Stimulated activated CD4-positive, alpha-beta T cell treated with anti-CD3 and anti-CD28 coated beads, TNF-alpha, amount 100 ng/mL, for 48 hours (primary cell): ENCODE data around the gene TSNAX.
"Not testable (repeated sequence)": the region's sequence is repeated elsewhere in the genome, so short reads cannot be mapped to it uniquely, and the experiment has no call there.

Experiments
- DNase-seq, 3 donors: peaks; one replicate each; pipeline ENCODE4 v3.0.0-alpha.2; 2020; ENCODE audit warnings: low read depth in 3 of 3

The TSNAX gene

GRCh38 chr1:231528172-231529029 lies at the start of gene TSNAX:
TSNAX (plus strand) TSS chr1:231528669; CDS start chr1:231528811, 142 bp downstream.
- peak; percentile 72 to 85 (median 82) for DNase-seq

DNA sequence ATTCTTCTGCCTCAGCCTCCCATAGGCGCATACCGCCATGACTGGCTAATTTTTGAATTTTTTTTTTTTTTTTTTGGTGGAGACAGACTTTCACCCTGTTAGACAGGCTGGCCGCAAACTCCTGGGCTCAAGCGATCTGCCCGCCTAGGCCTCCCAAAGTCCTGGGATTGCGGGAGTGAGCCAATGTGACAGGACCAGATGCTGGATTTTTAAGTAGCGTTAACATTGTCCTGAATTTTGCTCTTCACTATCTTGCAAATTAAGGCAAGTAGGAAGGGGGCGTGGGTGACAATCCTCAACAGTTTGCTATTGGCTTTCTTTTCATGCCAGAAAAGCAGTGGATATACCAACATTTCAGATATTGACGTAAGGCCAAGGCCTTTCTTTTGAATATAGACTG lies 49.7 kb upstream of the TSNAX start:
- no peak for DNase-seq

DNA sequence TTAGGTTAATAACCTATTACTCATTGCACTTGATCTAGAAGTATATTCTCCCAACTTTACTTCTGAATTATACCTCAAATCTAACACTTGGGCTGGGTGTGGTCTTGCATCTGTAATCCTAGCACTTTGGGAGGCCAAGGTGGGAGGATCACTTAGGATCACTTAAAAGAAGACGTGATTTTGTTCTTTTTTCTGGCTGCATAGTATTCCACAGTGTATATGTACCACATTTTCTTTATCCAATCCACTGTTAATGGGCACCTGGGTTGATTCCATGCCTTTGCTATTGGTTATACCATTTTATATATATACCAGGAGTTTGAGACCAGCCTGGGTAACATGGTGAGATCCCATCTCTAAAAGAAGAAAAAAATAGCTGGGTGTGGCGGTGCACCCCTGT lies 48.5 kb upstream of the TSNAX start:
- no peak for DNase-seq

DNA sequence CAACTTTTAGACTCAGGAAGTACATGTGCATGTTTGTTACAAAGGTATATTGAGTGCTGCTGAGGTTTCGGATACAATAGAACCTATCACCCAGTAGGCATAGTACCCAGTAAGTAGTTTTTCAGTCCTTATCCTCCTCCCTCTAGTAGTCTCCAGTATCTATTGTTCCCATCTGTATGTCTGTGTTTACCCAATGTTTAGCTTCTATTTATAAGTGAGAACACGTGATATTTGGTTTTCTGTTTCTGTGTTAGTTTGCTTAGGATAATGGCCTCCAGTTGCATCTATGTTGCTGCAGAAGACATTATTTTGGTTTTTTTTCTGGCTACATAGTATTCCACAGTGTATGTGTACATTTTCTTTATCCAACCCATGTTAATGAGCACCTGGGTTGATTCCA lies 47.2 kb upstream of the TSNAX start:
- no peak for DNase-seq

- no peak for DNase-seq
These were observed 43.3 kb upstream of the TSNAX start for GRCh38 chr1:231485029-231485784.

DNA sequence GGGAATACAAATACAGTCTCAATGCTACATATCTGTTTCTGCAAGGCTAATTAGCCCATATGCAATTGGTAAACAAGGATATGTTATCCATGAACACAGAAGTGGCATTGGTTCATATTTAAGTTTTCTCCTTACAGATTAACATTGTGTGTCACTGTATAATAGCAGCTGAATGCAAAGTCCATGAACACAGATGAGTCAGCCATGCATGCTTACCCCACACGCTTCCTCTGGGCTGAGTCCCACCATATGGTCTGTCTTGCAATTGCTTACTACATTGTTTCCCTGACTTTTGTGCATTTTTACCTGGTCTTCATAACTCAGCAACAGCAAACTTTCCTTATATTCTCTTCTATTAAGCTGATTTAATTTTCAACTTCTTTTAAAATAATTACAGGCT lies 41.5 kb upstream of the TSNAX start:
- DNase-seq, result no peak

GRCh38 chr1:231487910-231488309 lies 40.6 kb upstream of the TSNAX start:
- DNase-seq, result no peak

DNA sequence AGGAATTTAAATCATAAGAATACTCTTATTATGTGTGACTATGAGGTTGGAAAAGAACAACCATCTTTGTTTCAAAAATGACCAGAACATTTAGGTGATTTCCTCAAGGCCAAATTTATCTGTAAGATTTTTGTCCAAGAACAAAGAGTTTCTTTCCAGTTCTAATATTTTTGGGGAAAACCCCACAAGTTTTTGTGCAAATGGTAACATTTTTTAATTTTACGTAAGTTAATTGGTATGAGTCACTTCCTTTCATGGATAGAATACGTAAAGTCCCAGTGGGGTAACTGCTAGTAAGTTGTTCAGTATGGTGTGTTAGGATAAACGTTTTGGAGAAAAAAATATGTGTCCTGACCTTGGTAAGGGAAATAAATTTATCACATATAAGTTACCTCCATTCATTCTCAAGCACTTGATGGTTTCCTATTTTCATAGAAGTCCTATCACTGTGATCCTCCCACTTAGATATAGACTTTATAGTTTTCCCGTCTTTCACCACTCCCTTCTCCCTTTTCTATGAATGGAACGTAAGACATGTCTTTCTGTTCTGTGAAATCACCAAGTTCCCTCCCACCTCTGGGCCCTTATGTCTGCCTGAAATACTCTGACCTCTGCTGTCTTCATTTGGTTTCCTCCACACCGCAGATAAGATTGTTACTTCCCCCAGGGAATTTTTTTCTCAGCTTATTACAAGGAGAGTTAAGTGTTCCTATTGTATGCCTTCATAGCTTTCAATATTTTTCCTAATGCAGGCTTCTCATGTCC lies 34.9 kb upstream of the TSNAX start:
- no peak for DNase-seq

GRCh38 chr1:231494439-231495110 lies 33.9 kb upstream of the TSNAX start:
- DNase-seq, result no peak

DNA sequence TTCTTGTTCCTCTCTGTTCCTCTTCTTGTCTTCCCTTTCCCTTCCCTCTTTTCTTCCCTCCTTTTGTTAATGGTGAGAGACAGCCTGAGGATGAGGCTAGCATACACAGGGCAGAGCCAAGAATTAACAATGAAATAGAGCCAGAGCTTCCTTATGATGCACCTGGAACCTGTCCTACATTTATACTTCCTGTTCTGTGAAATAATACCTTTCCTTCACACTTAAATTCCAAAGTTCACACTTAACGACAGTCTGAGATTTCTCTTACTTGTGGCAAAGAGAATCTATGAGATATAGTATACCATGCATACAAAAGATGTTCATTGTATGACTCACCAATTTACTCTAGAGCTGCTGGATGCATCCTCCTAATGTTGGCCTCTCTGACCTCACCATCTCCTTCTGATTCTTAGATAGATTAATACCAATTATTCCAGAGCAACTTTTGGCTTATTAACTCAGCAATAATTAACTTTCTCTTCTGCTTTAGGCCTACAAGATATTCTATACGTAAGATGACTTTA lies 30.8 kb upstream of the TSNAX start:
- no peak for DNase-seq

- DNase-seq, result no peak
These were observed 29.2 kb upstream of the TSNAX start for GRCh38 chr1:231499148-231499763.

GRCh38 chr1:231500666-231501065 lies 27.8 kb upstream of the TSNAX start:
- DNase-seq, result no peak

- not testable (repeated sequence) for DNase-seq
These were observed 25.3 kb upstream of the TSNAX start for GRCh38 chr1:231503168-231503567.

GRCh38 chr1:231507476-231508355 lies 20.8 kb upstream of the TSNAX start:
- no peak for DNase-seq

DNA sequence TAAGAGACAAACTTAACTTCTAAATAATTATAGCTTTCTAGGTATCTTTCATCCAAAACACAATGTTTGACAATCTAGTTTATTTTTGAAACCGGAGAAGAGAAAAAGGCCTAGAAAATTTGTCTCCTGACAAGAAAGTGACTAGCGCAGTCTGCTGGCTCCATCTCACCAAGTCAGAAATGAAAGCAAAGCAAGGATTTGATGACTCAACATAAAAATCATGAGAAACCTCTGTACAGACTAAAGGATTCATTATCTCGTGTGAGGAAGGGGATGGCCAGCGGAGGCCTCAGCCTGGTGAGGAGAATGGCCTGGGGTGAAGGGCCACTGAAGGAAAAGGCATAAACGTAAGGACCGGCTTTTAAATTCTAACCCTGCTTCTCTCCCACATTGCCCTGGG lies 20.0 kb upstream of the TSNAX start:
- DNase-seq, result no peak

DNA sequence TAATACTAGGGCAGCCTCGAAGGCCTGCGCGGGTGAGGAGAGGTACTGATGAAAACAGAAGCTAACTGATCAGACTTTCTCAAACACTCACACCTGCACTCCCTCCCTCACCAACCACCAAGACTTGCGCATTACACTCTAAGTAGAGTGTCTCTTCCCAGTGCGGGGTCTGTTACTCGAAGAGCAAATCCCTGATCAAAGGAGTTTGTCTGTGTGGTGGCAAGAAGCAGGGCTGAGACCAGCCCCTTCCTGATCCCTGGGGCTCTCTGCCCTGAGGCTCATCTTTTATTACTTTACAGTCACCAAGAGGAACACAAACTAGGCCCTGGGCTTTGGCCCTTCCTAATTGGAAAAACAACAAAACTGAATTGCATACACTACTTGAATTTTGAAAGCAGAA lies 19.5 kb upstream of the TSNAX start:
- no peak for DNase-seq

- no peak for DNase-seq
These were observed 16.2 kb upstream of the TSNAX start for GRCh38 chr1:231512147-231512698.

- DNase-seq, result no peak
These were observed 12.7 kb upstream of the TSNAX start for GRCh38 chr1:231515748-231516147.

DNA sequence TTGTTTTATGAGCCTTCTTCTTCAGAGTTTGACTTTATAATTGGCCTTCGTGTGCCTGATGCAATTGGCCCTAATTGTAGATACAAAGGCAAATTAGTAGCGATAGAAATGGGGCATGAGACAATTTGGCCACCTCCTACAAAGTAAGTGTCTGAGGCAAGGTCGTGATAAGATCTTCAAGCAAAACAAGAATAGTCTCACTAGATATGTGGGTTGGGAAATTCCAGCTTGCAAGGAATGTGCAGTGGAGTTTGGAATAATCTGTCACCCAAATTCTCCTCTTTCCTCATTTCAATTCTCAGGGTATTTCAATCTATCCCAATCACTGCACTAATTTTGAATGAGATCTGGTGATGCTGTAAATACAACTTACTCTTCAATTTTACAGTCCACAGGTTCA lies 11.4 kb upstream of the TSNAX start:
- no peak for DNase-seq
